Measurements from ENCODE around the gene CLCN4.

DNA sequence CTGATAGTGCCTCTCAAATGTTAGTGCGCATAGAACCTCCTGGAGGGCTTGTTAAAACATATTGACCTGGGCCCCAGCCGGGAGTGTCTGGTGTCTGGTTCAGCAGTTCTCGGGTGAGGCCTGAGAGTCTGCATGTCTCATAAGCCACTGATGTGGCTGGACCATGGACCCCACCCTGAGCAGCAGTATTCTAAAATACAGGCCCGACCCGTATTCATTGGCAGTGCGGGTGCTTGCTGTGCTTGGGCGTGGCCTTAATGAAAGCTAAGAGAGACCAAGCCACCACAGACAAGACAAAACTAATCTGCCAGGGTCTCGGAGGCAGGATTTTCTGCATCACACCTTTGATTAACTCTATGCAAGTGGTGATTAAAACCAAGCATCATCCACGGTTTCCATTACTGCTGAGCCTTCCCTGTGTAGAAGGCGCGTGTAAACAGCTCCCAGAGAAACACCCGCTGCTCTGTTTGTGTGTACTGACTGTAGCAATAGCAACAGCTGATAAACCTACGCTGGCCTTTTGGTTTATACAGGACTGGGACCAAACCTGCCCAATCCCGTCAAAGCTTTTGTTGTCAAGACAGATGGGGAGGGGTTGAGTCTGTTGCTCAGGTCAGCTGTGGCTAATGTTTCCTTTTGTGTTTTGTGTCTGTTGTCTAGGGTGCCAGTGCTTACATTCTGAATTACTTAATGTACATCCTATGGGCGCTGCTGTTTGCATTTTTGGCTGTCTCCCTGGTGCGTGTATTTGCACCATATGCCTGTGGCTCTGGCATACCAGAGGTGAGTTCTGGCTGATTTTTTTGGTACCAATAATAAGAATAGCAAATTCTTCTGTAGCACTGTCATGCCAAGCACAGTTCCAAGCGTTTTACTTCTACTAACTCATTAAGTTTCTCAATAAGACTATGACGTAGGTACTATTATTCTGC lies 40.8 kb downstream of the CLCN4 start:
- TF ChIP-seq, protein P1, sequence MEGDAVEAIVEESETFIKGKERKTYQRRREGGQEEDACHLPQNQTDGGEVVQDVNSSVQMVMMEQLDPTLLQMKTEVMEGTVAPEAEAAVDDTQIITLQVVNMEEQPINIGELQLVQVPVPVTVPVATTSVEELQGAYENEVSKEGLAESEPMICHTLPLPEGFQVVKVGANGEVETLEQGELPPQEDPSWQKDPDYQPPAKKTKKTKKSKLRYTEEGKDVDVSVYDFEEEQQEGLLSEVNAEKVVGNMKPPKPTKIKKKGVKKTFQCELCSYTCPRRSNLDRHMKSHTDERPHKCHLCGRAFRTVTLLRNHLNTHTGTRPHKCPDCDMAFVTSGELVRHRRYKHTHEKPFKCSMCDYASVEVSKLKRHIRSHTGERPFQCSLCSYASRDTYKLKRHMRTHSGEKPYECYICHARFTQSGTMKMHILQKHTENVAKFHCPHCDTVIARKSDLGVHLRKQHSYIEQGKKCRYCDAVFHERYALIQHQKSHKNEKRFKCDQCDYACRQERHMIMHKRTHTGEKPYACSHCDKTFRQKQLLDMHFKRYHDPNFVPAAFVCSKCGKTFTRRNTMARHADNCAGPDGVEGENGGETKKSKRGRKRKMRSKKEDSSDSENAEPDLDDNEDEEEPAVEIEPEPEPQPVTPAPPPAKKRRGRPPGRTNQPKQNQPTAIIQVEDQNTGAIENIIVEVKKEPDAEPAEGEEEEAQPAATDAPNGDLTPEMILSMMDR (IDR thresholded peaks at IDR 0.05; ENCODE audit: low read length), result no peak
- no peak for TF ChIP-seq EZH2 (IDR thresholded peaks at IDR 0.05; ENCODE audit: borderline replicate concordance, low read length)

Data from OCI-LY1 (cell line).